Stomach (tissue), 9 donors: ENCODE results near the gene CLTCL1. TPM values are rescaled to one million over a fixed set of nuclear protein-coding genes. Genes with fewer than 3 reads are reported as not detected.
"Not testable (repeated sequence)": the region's sequence is repeated elsewhere in the genome, so short reads cannot be mapped to it uniquely, and the experiment has no call there.

ENCODE experiments used
- DNase-seq, 2 donors: peaks; one replicate each; pipeline versions ENCODE4 v3.0.0 to v3.0.0-alpha.2; 2013 to 2019
- H3K27ac ChIP-seq, 5 donors: fragments of 200-600 bp in 4 of 5; sonication (generic) in 4 of 5; one replicate each; pipeline ENCODE4 v1.5.1; 2013 to 2019; ENCODE audit warnings: mild to moderate bottlenecking in 1 of 5, moderate library complexity in 1 of 5
- H3K27me3 ChIP-seq, 3 donors: fragments of 200-600 bp; sonication (generic); one replicate each; pipeline ENCODE4 v1.5.1; 2017 to 2019; ENCODE audit warnings: mixed run types in 1 of 3
- H3K36me3 ChIP-seq, 4 donors: fragments of 200-600 bp; sonication (generic); 1 replicate in 3 of 4; 2 replicates in 1 of 4; pipeline ENCODE4 v1.5.1; 2016 to 2019
- H3K4me1 ChIP-seq, 4 donors: fragments of 200-600 bp; sonication (generic); one replicate each; pipeline ENCODE4 v1.5.1; 2016 to 2019
- H3K4me3 ChIP-seq, 4 donors: fragments of 200-600 bp; sonication (generic) in 3 of 4; one replicate each; pipeline ENCODE4 v1.5.1; 2016 to 2019; ENCODE audit warnings: mild to moderate bottlenecking in 1 of 4
- H3K9me3 ChIP-seq, 4 donors: fragments of 200-600 bp; sonication (generic); one replicate each; pipeline ENCODE4 v1.5.1; 2016 to 2019
- EP300 ChIP-seq: sonication (generic); formaldehyde crosslinking; IDR thresholded peaks from one replicate; pipeline ENCODE4 v1.6.1; 2017; ENCODE audit warnings: antibody characterized with exemption
- POLR2A ChIP-seq, 4 donors: fragments of 450-650 bp; IDR thresholded peaks; one replicate each; pipeline ENCODE4 v1.6.1; 2016; ENCODE audit warnings: antibody characterized with exemption in 4 of 4, control low read depth in 2 of 4, mild to moderate bottlenecking in 1 of 4, moderate library complexity in 1 of 4
- POLR2AphosphoS5 ChIP-seq, 3 donors: sonication (generic); formaldehyde crosslinking; IDR thresholded peaks; one replicate each; pipeline ENCODE4 v1.6.1; 2016; ENCODE audit warnings: antibody characterized with exemption in 3 of 3
- WGBS, 5 donors: extraction: QIAGEN DNeasy Blood & Tissue Kit in 3 of 5; methylation state at CpG; one replicate each; pipeline versions ENCODE4 v1.1.5 to v1.1.7; 2013 to 2018; 5-methylcytosine and 5-hydroxymethylcytosine counted together
- intact Hi-C: fragments of 100-400 bp; cut with DNase I; formaldehyde crosslinking; loops from one replicate; pipeline ENCODE4 v1.15.1; 2023; ENCODE audit warnings: low total_unique reads
- polyA plus RNA-seq, 3 donors: library from polyadenylated mRNA; stranded (reverse); fragments of 200-250 nt; gene quantifications; one replicate each; pipeline ENCODE4 v1.2.3, GENCODE V29; 2013
- total RNA-seq, 5 donors: library from RNA; depleted of rRNA; stranded (reverse); fragments of >200 nt; gene quantifications; one replicate each; pipeline versions ENCODE4 v1.1.0 to v1.2.3, GENCODE V29; 2014 to 2016
- TF ChIP-seq, protein P1 (sequence below), 7 experiments: fragments of 450-650 bp in 4 of 7; fragments of 200-600 bp in 3 of 7; sonication (generic) in 3 of 7; IDR thresholded peaks; one replicate each; pipeline ENCODE4 v1.5.1; 2016 to 2019; ENCODE audit warnings: antibody characterized with exemption in 7 of 7, control low read depth in 2 of 7, mild to moderate bottlenecking in 1 of 7
- donor health status: healthy with polysubstance abuse.
- donor health status: Bipolar disorder and iron deficiency.
- donor health status: healthy.

Gene CLTCL1
- total and polyA plus RNA-seq, 8 donors, result 3.0 to 10.1 (median 4.7) TPM

DNA sequence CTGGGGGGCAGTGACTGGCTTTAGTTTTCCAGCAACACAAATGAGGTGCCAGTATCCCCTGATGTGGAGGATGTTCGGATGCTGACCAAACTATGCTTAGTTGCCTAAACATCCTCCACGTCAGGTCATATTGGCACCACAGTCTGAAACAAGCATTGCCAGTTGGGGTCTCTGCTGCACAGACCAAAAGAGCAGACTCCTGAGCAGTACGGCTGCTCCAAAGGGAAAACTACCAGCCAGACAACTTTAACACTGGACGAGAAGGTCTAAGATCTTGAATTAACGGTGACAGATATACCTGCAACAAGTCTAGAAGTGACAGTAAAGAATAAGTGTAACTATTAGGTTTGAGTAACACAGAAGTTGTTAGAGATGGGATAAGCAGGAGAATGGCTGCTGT lies 40.5 kb upstream of the CLTCL1 start:
- 94 to 97% (median 95%) methylated on average over 4 to 5 of the region's 5 CpGs for WGBS, 5 donors
- Histone ChIP-seq H3K9me3 (peaks cover 0 to 35% (median 21%) of the 10 kb centered on the region in 4 donors), H3K4me1 (no peaks in the 10 kb centered on the region), H3K27ac (no peak overlapping the region), H3K27me3 (no peaks in the 10 kb centered on the region), H3K36me3 (peaks cover 48 to 91% (median 85%) of the 10 kb centered on the region in 4 donors), H3K4me3 (no peak overlapping the region)
- intact Hi-C loops, result no loop called here
- TF ChIP-seq POLR2A (IDR thresholded peaks at IDR 0.05) (no peak), EP300 (no peak), POLR2AphosphoS5 (IDR thresholded peaks at IDR 0.05) (no peak)
- TF ChIP-seq, protein P1, sequence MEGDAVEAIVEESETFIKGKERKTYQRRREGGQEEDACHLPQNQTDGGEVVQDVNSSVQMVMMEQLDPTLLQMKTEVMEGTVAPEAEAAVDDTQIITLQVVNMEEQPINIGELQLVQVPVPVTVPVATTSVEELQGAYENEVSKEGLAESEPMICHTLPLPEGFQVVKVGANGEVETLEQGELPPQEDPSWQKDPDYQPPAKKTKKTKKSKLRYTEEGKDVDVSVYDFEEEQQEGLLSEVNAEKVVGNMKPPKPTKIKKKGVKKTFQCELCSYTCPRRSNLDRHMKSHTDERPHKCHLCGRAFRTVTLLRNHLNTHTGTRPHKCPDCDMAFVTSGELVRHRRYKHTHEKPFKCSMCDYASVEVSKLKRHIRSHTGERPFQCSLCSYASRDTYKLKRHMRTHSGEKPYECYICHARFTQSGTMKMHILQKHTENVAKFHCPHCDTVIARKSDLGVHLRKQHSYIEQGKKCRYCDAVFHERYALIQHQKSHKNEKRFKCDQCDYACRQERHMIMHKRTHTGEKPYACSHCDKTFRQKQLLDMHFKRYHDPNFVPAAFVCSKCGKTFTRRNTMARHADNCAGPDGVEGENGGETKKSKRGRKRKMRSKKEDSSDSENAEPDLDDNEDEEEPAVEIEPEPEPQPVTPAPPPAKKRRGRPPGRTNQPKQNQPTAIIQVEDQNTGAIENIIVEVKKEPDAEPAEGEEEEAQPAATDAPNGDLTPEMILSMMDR (IDR thresholded peaks at IDR 0.05), result no peak
- no peak for DNase-seq

DNA sequence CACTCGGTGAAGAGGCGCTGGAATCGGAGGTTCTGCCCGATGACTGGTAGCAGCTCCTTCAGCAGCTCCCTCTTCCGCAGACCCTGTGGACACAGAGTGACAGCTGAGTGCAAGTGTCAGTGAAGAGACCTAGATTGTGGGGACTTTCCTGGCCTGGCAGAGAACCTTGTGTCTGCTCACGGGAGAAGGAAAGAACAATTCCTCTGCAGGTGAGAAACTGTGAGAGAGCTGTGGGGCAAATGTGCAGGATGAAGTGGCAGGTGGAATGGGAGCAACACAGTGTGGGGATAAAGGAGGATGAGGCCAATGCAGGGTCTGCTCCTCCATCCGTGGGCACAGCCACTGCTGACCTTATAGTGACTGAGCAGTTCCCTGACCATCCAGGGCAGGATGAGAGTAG lies 40.0 kb upstream of the CLTCL1 start:
- WGBS, 5 donors, result 94 to 98% (median 96%) methylated on average over 7 of the region's 7 CpGs
- H3K27ac ChIP-seq, result no peak overlapping the region
- H3K36me3 ChIP-seq, result peaks cover 44 to 86% (median 80%) of the 10 kb centered on the region in 4 donors
- DNase-seq, result no peak
- intact Hi-C loops, result no loop called here
- H3K27me3 ChIP-seq, result no peaks in the 10 kb centered on the region
- H3K9me3 ChIP-seq, result peaks cover 0 to 30% (median 16%) of the 10 kb centered on the region in 4 donors
- no peak for TF ChIP-seq EP300
- TF ChIP-seq, protein P1 (IDR thresholded peaks at IDR 0.05), result no peak
- TF ChIP-seq POLR2AphosphoS5 (IDR thresholded peaks at IDR 0.05), result no peak
- no peak for TF ChIP-seq POLR2A (IDR thresholded peaks at IDR 0.05)
- no peaks in the 10 kb centered on the region for H3K4me1 ChIP-seq
- H3K4me3 ChIP-seq, result no peak overlapping the region

DNA sequence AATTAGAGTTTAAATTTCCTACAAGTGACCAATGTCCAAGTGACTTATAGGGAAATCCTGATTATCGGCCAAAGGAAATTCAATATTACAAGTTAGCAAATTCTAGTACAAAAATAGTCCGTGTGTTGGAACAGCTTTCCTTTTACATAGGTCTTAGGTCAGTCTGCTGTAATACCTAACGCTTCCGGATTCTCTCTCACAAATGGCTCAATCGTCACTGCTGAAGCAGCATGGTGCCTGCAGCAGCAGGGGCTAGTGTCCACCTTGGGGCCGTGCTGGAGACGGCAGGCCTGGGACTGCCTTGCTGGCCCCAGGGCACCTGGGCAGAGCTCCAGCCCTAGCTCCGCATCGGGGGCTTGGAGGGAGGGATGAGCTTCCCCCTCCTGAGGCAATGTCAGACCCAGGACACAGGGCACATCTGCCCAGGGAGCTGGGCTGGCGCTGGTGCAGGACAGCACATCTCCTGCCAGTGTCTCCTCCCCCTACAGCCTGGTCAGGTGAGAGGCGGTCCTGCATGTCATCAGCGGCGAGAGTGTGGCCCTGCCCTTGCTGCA lies 39.4 kb upstream of the CLTCL1 start:
- no peak for DNase-seq
- no peak overlapping the region for H3K27ac ChIP-seq
- intact Hi-C loops, result no loop called here
- WGBS, 5 donors, result 93 to 98% (median 97%) methylated on average over 7 to 13 of the region's 13 CpGs
- no peak for TF ChIP-seq POLR2AphosphoS5 (IDR thresholded peaks at IDR 0.05)
- TF ChIP-seq EP300, result no peak
- TF ChIP-seq POLR2A (IDR thresholded peaks at IDR 0.05), result no peak
- TF ChIP-seq, protein P1 (IDR thresholded peaks at IDR 0.05), result no peak
- no peaks in the 10 kb centered on the region for H3K4me1 ChIP-seq
- H3K36me3 ChIP-seq, result peaks cover 38 to 81% (median 75%) of the 10 kb centered on the region in 4 donors
- H3K9me3 ChIP-seq, result peaks cover 0 to 24% (median 13%) of the 10 kb centered on the region in 4 donors
- no peaks in the 10 kb centered on the region for H3K27me3 ChIP-seq
- H3K4me3 ChIP-seq, result no peak overlapping the region

DNA sequence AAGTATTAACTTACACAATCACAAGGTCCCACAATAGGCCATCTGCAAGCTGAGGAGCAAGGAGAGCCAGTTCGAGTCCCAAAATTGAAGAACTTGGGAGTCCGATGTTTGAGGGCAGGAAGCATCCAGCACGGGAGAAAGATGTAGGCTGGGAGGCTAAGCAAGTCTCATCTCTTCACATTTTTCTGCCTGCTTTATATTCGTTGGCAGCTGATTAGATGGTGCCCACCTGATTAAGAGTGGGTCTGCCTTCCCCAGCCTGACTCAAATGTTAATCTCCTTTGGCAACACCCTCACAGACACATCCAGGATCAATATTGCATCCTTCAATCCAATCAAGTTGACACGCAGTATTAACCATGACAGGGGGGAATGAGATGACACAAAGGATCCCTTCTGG lies 38.7 kb upstream of the CLTCL1 start:
- H3K4me1 ChIP-seq, H3K27me3 ChIP-seq, intact Hi-C loops, DNase-seq, H3K4me3 ChIP-seq, H3K27ac ChIP-seq: not testable (repeated sequence)
- 87 to 98% (median 95%) methylated on average over 5 of the region's 5 CpGs for WGBS, 5 donors
- peaks cover 34 to 73% (median 68%) of the 10 kb centered on the region in 4 donors for H3K36me3 ChIP-seq
- peaks cover 0 to 24% (median 13%) of the 10 kb centered on the region in 4 donors for H3K9me3 ChIP-seq

DNA sequence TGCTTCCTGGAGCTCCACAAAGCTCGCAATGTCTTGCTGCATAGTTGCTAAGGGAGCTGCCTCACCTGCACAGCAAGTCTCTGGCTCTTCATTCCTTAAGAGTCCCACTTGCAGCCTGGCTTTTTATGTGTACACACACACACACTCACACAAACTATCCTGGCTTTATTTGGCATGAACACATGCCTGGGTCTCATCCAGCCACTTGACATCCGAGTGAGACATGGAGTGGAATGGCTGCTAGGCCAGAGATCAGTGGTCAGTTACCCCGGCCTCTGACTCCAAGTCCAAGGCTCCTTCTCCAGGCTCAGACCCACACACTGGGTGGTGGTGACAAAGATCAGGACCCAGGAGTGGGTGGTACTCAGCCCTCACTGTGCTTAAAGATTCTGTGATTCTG lies 37.9 kb upstream of the CLTCL1 start:
- WGBS, 5 donors, result 95 to 100% (median 97%) methylated on average over 3 of the region's 3 CpGs

More for the DNA sequence above, 37.9 kb upstream of the CLTCL1 start:
- no peak overlapping the region for H3K4me3 ChIP-seq
- TF ChIP-seq POLR2A (IDR thresholded peaks at IDR 0.05), result no peak
- TF ChIP-seq, protein P1 (IDR thresholded peaks at IDR 0.05), result no peak
- TF ChIP-seq POLR2AphosphoS5 (IDR thresholded peaks at IDR 0.05), result no peak
- intact Hi-C loops, result no loop called here
- no peak overlapping the region for H3K27ac ChIP-seq
- no peaks in the 10 kb centered on the region for H3K4me1 ChIP-seq
- peaks cover 0 to 24% (median 13%) of the 10 kb centered on the region in 4 donors for H3K9me3 ChIP-seq
- no peaks in the 10 kb centered on the region for H3K27me3 ChIP-seq
- H3K36me3 ChIP-seq, result peaks cover 28 to 66% (median 60%) of the 10 kb centered on the region in 4 donors
- DNase-seq, result no peak
